Uterus (tissue), 2 donors: ENCODE results near the gene STX18.

Experiments
- POLR2A ChIP-seq, 2 donors: fragments of 450-650 bp; IDR thresholded peaks; one replicate each; pipeline ENCODE4 v1.6.1; 2016; ENCODE audit warnings: antibody characterized with exemption in 2 of 2, mild to moderate bottlenecking in 1 of 2, moderate library complexity in 1 of 2
- TF ChIP-seq, protein P1 (sequence below), 4 experiments: fragments of 200-600 bp in 2 of 4; fragments of 450-650 bp in 2 of 4; sonication (generic) in 2 of 4; IDR thresholded peaks; one replicate each; pipeline ENCODE4 v1.5.1; 2016 to 2019; ENCODE audit warnings: antibody characterized with exemption in 4 of 4, mild to moderate bottlenecking in 2 of 4, moderate library complexity in 1 of 4

DNA sequence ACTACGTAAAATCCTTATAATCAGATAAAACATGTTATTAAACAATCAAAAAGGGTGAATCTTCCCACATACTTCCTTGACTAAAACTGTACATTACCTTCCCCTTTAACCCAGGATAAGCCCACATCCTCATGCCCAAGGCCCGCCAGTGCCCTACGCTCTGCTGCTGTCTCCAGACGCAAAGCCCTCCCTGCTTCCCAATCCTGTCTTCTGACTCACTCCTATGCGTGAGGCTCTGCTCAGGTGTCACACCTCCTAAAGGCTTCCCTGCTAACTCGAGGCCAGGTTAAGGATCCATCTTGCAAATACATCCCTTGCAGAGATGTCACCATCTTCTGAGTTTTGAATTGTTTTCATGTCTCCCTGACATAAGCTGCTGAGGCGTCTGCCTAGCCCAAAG is 61.6 kb downstream of the STX18 start:
- TF ChIP-seq, protein P1, sequence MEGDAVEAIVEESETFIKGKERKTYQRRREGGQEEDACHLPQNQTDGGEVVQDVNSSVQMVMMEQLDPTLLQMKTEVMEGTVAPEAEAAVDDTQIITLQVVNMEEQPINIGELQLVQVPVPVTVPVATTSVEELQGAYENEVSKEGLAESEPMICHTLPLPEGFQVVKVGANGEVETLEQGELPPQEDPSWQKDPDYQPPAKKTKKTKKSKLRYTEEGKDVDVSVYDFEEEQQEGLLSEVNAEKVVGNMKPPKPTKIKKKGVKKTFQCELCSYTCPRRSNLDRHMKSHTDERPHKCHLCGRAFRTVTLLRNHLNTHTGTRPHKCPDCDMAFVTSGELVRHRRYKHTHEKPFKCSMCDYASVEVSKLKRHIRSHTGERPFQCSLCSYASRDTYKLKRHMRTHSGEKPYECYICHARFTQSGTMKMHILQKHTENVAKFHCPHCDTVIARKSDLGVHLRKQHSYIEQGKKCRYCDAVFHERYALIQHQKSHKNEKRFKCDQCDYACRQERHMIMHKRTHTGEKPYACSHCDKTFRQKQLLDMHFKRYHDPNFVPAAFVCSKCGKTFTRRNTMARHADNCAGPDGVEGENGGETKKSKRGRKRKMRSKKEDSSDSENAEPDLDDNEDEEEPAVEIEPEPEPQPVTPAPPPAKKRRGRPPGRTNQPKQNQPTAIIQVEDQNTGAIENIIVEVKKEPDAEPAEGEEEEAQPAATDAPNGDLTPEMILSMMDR (IDR thresholded peaks at IDR 0.05): no peak
- TF ChIP-seq POLR2A (IDR thresholded peaks at IDR 0.05): no peak
